Hepatocyte (in vitro differentiated cells): ENCODE data around the gene LSM11. TPM values are rescaled to one million over a fixed set of nuclear protein-coding genes. Genes with fewer than 3 reads are reported as not detected.

Source experiments
- DNase-seq: peaks from one replicate; pipeline ENCODE4 v3.0.0-alpha.2; 2016; ENCODE audit warnings: low spot score
- H2AFZ ChIP-seq: fragments of 200-600 bp; sonication (generic); 2 replicates; pipeline ENCODE4 v1.6.0; 2016; ENCODE audit warnings: antibody characterized with exemption, mild to moderate bottlenecking
- H3K27ac ChIP-seq: fragments of 200-600 bp; sonication (generic); 2 replicates; pipeline ENCODE4 v1.5.1; 2016; ENCODE audit warnings: mild to moderate bottlenecking
- H3K27me3 ChIP-seq: fragments of 200-600 bp; sonication (generic); 2 replicates; pipeline ENCODE4 v1.6.1; 2016
- H3K36me3 ChIP-seq: fragments of 200-600 bp; sonication (generic); replicated peaks from 2 replicates; pipeline ENCODE4 v1.5.1; 2016; ENCODE audit warnings: low read depth; ENCODE audit not compliant: insufficient read depth
- H3K4me1 ChIP-seq: fragments of 200-600 bp; sonication (generic); 2 replicates; pipeline ENCODE4 v1.5.1; 2016; ENCODE audit warnings: mild to moderate bottlenecking, moderate library complexity; ENCODE audit not compliant: insufficient read depth
- H3K4me2 ChIP-seq: fragments of 200-600 bp; sonication (generic); 2 replicates; pipeline ENCODE4 v1.6.0; 2016
- H3K4me3 ChIP-seq: fragments of 200-600 bp; sonication (generic); 2 replicates; pipeline ENCODE4 v1.5.1; 2016; ENCODE audit warnings: mild to moderate bottlenecking
- H3K79me2 ChIP-seq: fragments of 200-600 bp; sonication (generic); 2 replicates; pipeline ENCODE4 v1.6.0; 2017; ENCODE audit warnings: mild to moderate bottlenecking
- H3K9me2 ChIP-seq: fragments of 200-600 bp; sonication (generic); replicated peaks from 2 replicates; pipeline ENCODE4 v1.6.0; 2017; ENCODE audit warnings: mild to moderate bottlenecking; ENCODE audit not compliant: insufficient read depth
- H3K9me3 ChIP-seq: fragments of 200-600 bp; sonication (generic); 2 replicates; pipeline ENCODE4 v1.5.1; 2016; ENCODE audit warnings: low read depth, mild to moderate bottlenecking
- H4K20me1 ChIP-seq: fragments of 200-600 bp; sonication (generic); 2 replicates; pipeline ENCODE4 v1.6.0; 2016; ENCODE audit warnings: mild to moderate bottlenecking; ENCODE audit not compliant: insufficient read depth, poor library complexity, severe bottlenecking
- CTCF ChIP-seq: fragments of 200-600 bp; sonication (generic); IDR thresholded peaks from 2 replicates; pipeline ENCODE4 v1.5.1; 2016; ENCODE audit warnings: antibody characterized with exemption, mild to moderate bottlenecking; ENCODE audit not compliant: poor library complexity
- EZH2 ChIP-seq: fragments of 200-600 bp; sonication (generic); IDR thresholded peaks from 2 replicates; pipeline ENCODE4 v1.6.1; 2016; ENCODE audit warnings: antibody characterized with exemption, mild to moderate bottlenecking, borderline replicate concordance
- EZH2phosphoT487 ChIP-seq: fragments of 200-600 bp; sonication (generic); IDR thresholded peaks from one replicate; pipeline ENCODE4 v1.6.1; 2018; ENCODE audit warnings: antibody characterized with exemption, mild to moderate bottlenecking, low read depth, moderate library complexity; ENCODE audit not compliant: unreplicated experiment, severe bottlenecking
- WGBS: methylation state at CpG from one replicate; pipeline ENCODE4 v1.1.6; 2016; ENCODE audit warnings: low lambda C conversion rate; ENCODE audit errors: missing lambda C conversion rate; 5-methylcytosine and 5-hydroxymethylcytosine counted together
- polyA plus RNA-seq: library from polyadenylated mRNA; unstranded; fragments of >200 nt; fragmentation: Nextera tagmentation; extraction: Ambion mirVana; gene quantifications from 2 replicates; pipeline ENCODE4 v1.2.1, GENCODE V29; 2016
- total RNA-seq: library from RNA; depleted of rRNA; stranded (reverse); fragments of >200 nt; gene quantifications from 2 replicates; pipeline ENCODE4 v1.2.3, GENCODE V29; 2014

LSM11 gene
- total and polyA plus RNA-seq, 2 experiments from 2014 or later, result 2.1 to 6.4 TPM

GRCh38 chr5:157730900-157731271 is 12.6 kb upstream of the LSM11 start:
- Histone ChIP-seq H3K27me3 (no peaks in the 10 kb centered on the region), H3K79me2 (peaks cover 6% of the 10 kb centered on the region), H3K9me2 (no peaks in the 10 kb centered on the region), H3K27ac (no peak overlapping the region), H3K4me1 (no peaks in the 10 kb centered on the region), H3K4me2 (peak overlapping the region; percentile 84), H3K9me3 (no peaks in the 10 kb centered on the region), H3K36me3 (no peaks in the 10 kb centered on the region), H4K20me1 (no peaks in the 10 kb centered on the region), H2AFZ (peak overlapping the region; percentile 65), H3K4me3 (peak overlapping the region; percentile 48)
- WGBS, result 16% methylated on average over 5 of the region's 5 CpGs
- no peak for DNase-seq
- TF ChIP-seq EZH2phosphoT487, result no peak
- TF ChIP-seq CTCF, result no peak
- TF ChIP-seq EZH2, result no peak

DNA sequence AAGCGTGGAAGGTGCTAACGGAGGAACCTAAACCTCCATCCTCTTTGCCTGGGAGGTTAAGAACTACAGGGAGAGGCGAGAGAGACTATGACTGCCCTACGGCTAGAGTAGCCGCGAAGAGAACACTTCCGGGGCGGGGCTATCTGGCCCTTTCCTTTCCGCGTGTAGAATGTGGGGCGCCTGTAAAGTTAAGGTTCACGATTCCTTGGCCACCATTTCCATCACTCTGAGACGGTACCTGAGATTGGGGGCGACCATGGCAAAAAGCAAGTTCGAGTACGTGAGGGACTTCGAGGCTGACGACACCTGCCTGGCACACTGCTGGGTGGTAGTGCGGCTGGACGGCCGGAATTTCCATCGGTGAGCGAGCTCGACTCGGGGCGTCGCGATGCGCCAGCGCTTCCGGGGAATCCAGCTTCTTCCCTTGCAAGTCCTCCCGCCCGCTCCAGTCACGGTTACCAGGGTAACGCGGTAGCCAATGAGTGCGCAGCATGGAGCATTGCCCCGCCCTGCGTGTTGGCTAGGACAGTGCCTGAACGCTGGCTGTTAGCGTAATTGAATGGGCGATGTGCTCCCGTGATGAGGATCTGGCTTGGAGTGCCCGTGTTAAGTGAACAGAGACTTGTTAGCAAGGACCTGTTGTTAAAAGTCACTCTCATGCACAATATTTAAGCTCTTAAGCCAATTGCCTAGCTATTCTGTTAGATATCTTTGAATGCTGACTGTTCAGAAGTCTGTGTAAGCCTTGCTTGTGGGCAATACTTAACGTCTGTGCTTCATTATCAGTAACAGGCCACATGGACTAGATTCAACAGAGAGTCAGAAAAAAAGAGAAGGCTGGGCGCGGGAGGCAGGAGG is 12.0 kb upstream of the LSM11 start, which contains the start of gene THG1L:
TSS of gene THG1L (plus strand) at position 149 of the 858 bp plus-strand sequence. CDS start at position 170, 21 bp downstream.
- Histone ChIP-seq H3K79me2 (peaks cover 6% of the 10 kb centered on the region), H2AFZ (peak within 1 kb of the TSS; percentile 65), H3K9me3 (no peaks in the 10 kb centered on the region), H3K4me1 (no peaks in the 10 kb centered on the region), H3K9me2 (no peaks in the 10 kb centered on the region), H3K27me3 (no peaks in the 10 kb centered on the region), H3K4me2 (peak within 1 kb of the TSS; percentile 84), H4K20me1 (no peaks in the 10 kb centered on the region), H3K36me3 (no peaks in the 10 kb centered on the region), H3K4me3 (peak within 1 kb of the TSS; percentile 48), H3K27ac (peak within 1 kb of the TSS; percentile 92)
- 2% methylated on average over 47 of the region's 47 CpGs for WGBS
- peak; percentile 99 for DNase-seq
- TF ChIP-seq EZH2, result no peak
- TF ChIP-seq CTCF, result no peak
- no peak for TF ChIP-seq EZH2phosphoT487

- Histone ChIP-seq H3K4me3 (no peak overlapping the region), H3K9me2 (no peaks in the 10 kb centered on the region), H3K79me2 (peaks cover 6% of the 10 kb centered on the region), H4K20me1 (no peaks in the 10 kb centered on the region), H3K4me2 (peak overlapping the region; percentile 84), H3K9me3 (no peaks in the 10 kb centered on the region), H3K4me1 (no peaks in the 10 kb centered on the region), H3K27me3 (no peaks in the 10 kb centered on the region), H2AFZ (no peak overlapping the region), H3K27ac (peak overlapping the region; percentile 92), H3K36me3 (no peaks in the 10 kb centered on the region)
- TF ChIP-seq CTCF, result no peak
- TF ChIP-seq EZH2, result no peak
- 96% methylated on average over 5 of the region's 5 CpGs for WGBS
- no peak for DNase-seq
Observed at GRCh38 chr5:157732130-157732514, 11.4 kb upstream of the LSM11 start.
